ENCODE results near the gene C2CD4D.
"Not testable (repeated sequence)": the region's sequence is repeated elsewhere in the genome, so short reads cannot be mapped to it uniquely, and the experiment has no call there.

The C2CD4D gene

DNA sequence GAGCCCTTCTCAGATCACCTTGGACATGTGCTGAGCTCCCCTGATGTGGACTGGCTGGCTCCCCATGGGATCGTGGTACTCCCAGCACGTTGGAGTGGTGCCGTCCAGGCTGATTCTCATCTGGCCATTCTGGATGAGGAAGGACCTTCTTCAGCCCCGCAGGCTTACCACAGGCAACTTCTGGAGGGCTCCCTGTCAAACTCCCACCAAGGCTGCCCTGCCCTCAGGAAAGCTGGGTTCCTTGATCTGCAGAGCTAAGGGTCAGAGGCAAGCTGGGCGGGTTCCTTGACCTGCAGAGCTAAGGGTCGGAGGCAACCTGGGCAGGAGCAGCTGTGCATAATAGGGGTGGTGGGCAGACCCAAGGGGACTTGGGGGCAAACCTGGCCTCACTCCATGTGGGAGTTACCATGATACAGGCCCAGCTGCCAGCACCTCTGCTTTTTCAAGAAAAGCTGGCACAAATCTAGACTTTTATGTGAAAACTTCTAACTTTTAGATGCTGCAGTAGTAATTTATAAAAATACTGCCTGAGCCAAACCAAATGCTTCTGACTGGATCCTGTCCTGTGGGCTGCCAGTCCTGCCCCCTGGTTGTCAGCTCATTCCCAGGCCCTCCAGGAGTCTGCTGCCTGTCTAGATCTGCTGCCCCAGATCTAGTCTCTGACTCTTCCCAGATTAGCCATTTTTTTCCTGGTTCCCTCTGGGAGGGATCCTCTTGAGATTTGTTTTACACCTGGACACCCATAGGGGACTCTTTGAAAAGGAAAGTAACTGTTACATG, 19.5 kb upstream of the C2CD4D start:
- no peak for DNase-seq (ENCODE audit: low read depth in 2 of 2, low spot score in 1 of 2)

DNA sequence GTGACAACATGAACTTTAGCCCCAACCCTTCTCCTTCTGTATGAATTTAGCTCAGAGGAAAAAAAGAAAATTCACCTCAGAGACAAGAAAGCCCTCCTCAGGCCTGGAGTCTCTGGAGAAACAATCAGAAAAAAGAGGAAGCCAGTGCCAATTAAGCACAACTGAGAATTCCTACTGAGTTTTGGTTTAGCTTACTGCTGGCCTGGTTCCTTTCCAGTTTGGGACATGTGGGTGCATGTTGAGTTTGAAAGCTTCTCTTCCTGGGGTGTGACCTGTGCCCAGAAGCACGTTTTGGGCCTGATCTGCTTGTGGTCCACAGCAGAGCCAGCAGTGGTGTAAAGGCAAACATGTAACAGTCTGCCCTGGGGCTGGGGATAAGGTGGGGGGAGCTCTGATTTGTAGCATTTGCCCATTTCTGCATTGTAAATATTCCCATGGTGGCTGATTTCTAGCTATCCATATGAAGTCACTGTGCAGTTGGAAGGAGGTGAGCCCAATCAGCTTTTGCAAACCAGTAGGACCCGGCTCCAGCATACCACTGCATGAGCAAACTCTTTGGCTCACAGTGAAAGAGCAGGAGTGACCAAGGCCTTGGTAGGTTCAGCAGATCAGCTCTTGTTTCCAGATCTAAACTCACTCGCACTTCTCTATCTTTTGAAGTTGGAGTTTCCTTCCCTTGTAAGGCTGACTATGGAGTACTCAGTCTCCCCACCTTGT, 18.6 kb upstream of the C2CD4D start:
- DNase-seq (ENCODE audit: low read depth in 2 of 2, low spot score in 1 of 2), result no peak

DNA sequence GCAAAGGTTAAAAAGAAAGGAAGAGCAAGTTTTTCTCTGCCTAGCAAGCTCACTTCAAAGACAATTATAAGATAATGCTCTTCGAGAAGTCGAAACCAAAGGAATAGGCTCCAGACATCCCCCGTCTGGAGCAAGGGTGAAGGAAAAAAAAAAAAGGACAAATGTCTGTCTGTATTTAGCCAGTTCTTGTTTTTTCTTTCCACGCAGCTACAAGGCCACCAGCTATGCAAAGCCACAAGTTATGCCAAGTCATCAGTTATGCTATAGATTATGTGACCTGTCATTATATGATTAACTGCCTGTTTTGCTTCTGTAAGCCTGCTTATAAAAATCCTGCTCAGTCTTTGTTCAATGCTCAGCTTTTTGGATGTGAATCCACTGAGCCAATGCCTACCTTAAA, 16.3 kb upstream of the C2CD4D start:
- DNase-seq (ENCODE audit: low read depth in 2 of 2, low spot score in 1 of 2), result no peak

DNA sequence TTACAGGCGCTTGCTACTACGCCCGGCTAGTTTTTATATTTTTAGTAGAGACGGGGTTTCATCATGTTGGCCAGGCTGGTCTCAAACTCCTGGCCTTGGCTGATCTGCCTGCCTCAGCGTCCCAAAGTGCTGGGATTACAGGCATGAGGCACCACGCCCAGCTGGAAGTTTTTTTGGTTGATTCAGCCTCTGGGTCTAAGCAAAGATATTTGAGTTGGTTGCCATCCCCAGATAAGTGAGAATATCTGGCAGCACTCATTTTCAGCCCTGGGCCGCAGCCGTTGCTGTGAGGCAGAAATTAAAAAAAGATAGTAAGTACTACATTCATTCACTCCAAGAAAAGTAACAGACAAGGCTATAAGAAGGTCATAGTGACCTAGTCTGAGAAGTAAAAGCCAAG, 15.9 kb upstream of the C2CD4D start:
- not testable (repeated sequence) for DNase-seq (ENCODE audit: low read depth in 2 of 2, low spot score in 1 of 2)

DNA sequence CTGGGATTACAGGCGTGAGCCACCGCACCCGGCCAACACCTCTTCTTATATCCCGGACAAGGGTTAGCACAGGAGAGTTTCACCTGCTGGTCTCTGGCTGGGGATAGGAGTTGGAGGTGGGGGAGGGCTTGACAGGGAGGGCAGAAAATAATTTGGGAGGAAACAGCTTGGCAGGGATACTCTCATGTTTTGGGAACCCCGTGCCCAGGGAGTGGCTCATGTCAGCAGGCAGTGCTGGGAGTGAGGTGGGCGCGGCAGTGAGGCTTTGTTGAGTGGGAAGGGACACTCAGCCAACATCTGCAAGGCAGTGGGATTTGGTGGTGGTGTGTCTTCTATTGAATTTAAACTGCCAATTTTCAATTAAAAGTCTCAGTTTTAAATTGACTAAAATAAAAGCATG, 15.0 kb upstream of the C2CD4D start:
- no peak for DNase-seq (ENCODE audit: low read depth in 2 of 2, low spot score in 1 of 2)

DNA sequence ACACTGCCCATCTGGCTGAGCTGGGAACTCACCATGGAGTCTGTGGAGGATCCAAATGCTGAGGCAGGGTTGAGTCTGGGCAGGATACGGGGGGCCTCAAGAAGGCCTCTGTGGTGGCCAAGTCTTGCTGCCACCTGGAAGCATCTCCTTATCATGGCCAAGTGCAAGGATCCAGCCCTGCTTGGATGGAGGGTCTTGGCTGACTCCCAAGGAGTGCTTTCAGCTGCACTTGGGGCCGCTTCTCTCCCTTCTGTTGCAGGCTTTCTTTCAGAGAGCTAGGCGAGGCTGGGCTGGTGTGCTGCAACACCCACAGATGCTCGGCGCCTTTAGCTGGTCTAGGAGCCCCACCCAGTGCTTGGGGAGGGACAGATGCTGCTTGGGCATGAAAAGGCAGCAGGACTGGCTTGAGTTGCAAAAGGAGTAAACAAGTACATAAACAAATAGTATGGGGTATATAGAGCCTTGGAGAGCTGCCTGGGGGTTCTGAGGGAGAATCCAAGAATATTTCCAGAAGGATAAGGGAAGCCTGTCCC, 13.9 kb upstream of the C2CD4D start, which contains the start of gene THEM5:
Gene THEM5 (minus strand): TSS at position 302 of the 533 bp plus-strand sequence. CDS start 147 bp downstream, at position 155.
- no peak for DNase-seq (ENCODE audit: low read depth in 2 of 2, low spot score in 1 of 2)

DNA sequence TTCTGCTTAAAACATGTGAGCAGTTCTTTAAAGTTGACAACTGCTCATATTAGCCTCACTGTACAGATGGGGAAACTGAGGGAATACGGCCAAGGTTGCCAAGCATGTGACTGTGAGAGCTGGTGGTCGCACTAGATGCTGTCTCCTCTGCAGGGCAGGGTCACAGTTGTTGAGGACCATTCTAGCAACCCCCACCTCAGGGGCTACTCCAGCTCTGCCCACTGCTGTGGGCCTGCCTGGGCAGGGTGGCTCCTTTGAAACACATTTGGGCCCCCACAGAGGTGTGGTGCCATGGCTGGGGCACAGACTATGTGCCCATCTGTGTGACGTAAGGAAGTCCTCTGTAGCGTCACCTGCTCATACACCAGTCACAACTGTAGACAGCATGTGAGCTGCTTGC, 13.1 kb upstream of the C2CD4D start:
- DNase-seq (ENCODE audit: low read depth in 2 of 2, low spot score in 1 of 2), result no peak

DNA sequence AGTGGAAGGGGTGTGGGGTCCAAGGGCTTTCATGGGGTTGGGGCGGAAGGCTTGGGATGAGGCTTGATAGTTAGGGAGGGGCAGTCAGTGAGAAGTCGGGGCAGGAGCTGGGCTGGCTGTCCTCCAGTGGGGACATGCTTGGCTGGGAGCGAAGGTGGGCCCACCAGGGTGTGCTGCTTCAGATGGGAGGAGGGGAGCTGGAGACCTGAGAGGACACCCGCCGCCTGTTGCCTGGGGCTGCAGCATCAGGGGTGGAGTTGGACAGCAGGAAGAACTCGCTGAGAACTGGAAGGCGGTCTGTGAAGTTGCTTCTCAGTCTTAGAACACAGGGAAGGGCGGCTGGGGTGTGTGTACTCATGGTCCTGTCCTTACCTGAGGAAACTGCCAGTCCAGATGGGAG, 12.3 kb upstream of the C2CD4D start:
- DNase-seq (ENCODE audit: low read depth in 2 of 2, low spot score in 1 of 2), result no peak

DNA sequence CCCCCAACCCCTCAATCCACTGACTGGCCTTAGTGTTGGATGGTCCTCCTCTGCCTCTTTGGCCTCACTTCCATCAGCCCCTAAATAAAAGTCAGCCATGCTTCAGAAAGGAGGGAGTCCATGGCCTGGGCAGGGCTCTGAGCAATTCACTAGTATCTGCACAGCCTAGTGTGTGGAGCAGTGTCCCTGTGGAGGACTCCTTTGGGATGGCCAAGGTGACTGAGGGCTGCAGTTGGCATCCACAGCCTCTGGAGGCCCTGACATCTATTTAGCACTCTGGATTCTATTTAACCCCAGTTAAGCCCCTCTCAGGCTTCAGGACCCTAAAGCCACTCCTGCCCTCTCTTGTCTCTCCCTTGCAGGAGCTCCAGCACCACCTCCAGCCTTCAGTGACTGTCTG, 10.3 kb upstream of the C2CD4D start:
- no peak for DNase-seq (ENCODE audit: low read depth in 2 of 2, low spot score in 1 of 2)

DNA sequence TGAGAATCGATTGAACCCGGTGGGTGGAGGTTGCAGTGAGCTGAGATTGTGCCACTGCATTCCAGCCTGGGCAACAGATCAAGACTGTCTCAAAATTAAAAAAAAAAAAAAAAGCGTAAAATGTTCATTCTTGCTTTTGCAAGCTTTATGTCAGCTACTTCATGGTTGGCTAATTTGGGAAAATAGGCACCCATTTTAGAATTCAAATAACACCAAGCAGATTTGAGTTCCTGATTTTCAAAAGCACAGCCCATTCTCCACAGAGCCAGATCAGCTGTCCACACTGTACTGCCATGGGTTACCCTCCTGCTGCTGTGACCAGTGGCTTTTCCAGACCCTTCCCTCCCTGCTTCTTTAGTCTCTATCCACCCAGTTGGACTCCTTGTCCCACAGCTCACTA, 9.5 kb upstream of the C2CD4D start:
- DNase-seq (ENCODE audit: low read depth in 2 of 2, low spot score in 1 of 2), result no peak

DNA sequence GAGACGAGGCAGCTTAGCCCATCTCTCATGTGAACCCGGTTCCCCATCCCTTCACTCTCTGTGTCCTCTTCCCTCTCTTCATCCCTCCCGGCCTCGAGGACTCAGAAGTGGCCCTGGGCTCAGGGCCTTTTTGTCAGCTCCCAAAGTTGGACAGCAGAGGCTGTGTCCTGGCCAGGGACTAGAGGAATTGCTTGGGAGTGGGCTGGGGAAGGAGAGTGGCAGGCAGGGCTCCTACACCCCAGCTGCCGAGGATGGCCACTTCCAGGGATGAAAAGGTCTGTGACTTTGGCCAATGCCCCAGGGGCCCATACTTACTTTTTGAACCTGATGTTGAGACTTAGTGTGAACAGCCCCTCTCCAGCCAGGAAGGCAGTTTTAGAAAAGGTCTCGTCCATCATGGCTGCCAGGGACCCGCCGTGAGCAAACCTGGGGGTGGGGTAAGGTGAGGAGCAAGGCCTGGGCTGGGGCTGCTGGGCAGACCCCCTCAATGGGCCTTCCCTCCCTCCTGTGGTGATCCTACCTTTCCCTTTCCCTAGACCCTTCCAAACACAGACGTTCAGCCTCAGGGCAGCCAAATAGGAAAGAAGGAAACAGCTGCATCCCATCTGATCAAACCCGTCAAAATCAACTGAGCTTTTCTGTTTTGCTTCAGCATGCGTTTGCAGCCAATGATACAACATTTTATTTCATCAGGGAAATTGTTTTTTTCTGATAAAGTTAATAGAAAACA, 8.4 kb upstream of the C2CD4D start:
- DNase-seq (ENCODE audit: low read depth in 2 of 2, low spot score in 1 of 2), result no peak

DNA sequence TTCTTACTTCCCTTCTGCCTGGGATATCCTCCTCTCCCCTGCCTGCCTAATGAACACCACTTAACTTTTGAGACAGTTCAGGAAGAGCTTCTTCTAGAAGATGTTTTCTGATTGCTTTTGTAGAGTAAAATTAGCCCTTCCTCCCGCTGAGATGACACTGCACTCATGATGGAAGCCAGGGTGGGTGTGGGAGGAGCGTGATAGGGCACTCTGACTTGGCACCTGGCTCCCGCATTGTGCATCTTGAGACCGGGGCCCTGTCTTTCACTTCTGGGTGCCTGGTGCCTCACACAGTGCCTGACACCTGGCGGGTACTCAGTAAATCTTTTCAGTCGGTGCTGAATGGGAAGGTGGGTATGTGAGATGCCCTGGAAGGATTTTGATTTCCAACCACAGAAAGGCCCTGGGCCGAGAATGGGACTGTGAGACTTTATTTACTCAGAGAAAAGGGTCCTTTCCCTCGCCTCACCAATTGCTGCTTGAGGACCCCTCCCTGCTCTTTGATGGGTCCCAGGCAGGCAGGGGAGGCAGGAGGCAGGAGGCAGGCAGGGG, 7.1 kb upstream of the C2CD4D start:
- DNase-seq (ENCODE audit: low read depth in 2 of 2, low spot score in 1 of 2), result no peak

DNA sequence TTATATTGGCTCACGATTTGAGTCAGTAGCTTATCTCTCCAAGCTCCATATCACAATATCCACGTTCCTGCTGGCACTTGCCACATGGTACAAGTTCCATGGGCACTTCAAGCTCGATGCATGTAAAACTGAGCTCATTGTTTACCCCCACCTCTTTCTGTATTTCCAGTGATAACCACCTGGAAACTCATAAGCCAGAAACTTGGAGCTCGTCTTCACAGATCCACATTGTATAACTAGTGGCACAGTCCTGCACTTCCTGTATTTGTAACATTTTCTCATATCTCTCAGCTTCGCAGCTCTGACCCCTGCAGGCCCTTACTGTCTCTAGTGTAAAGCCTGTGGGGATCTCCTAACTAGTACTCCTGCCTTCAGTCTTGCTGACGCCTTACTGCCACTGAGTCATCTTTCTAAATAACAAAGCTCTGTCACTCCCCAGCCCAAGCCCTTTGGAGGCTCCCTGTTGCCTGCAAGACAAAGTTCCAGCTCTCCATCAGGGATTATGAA, 6.5 kb upstream of the C2CD4D start:
- DNase-seq (ENCODE audit: low read depth in 2 of 2, low spot score in 1 of 2), result no peak

DNA sequence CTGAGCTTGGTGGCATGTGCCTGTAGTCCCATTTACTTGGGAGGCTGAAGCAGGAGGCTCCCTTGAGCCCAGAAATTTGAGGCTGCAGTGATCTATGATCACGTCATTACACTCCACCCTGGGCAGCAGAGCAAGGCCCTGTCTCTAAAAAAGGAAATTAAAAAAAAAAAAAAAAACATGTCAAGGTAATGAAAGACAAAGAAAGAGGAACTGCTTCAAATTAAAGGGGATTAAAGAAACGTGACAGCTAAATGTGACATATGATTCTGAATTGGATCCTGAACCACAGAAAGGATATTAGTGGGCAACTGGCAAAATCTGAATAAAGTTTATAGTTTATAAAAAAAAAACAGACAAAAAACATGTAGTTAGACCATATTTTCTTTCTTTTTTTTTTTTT, 3.8 kb upstream of the C2CD4D start:
- DNase-seq (ENCODE audit: low read depth in 2 of 2, low spot score in 1 of 2), result no peak

DNA sequence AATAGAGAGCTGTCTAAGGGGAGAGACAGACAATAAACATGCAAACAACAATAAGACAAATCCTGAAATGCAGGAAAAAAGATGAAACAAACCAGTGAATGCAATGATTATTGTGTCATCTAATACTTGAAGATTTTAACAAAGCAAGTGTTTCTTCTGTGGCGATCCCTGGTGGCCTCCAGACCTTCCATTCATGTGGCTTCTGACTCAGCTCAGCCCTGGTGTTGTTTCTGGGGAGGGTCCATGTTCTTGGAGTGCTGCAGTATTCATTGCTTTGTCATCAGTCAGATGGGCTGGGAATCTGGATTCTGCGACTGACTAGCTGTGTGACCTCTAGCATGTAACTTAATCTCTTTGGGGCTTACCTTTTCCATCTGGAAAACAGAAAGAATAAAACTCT, 1.5 kb upstream of the C2CD4D start:
- no peak for DNase-seq (ENCODE audit: low read depth in 2 of 2, low spot score in 1 of 2)

DNA sequence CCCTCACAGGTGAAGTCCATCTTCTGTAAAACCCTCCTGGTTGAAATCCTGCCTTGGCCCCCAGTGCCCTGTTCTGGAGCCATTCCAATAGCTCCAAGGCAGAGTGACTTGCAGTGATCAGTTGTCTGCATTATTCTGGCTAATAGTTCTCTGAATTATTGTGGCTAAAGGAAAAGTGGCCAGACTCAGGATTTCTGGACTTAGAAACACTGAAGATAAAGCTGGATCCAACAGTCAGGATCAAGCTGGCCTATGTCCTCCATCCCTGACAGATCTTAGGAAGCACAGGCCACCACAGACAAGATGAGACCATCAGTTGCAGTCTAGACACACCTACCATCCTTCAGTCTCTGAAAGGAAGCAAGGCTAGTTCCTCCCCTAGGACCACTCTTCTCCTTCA, 801 bp upstream of the C2CD4D start:
- no peak for DNase-seq (ENCODE audit: low read depth in 2 of 2, low spot score in 1 of 2)

DNA sequence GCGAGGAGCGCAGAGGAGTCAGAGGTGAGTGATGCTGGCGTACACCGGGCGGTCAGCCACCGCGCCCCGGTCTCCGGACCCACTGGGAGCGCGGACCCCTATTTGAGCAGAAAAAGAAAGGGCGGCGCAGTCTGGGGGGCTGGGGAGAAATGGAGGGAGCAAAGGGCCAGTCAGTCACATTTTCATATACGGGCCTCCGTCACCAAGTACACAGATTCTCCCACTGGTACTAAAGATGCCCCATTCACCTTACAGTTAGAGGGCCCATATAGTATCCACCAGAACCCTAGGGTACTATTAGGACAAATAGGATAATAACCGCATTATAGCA, 573 bp downstream of the C2CD4D start:
- DNase-seq (ENCODE audit: low read depth in 2 of 2, low spot score in 1 of 2), result no peak

DNA sequence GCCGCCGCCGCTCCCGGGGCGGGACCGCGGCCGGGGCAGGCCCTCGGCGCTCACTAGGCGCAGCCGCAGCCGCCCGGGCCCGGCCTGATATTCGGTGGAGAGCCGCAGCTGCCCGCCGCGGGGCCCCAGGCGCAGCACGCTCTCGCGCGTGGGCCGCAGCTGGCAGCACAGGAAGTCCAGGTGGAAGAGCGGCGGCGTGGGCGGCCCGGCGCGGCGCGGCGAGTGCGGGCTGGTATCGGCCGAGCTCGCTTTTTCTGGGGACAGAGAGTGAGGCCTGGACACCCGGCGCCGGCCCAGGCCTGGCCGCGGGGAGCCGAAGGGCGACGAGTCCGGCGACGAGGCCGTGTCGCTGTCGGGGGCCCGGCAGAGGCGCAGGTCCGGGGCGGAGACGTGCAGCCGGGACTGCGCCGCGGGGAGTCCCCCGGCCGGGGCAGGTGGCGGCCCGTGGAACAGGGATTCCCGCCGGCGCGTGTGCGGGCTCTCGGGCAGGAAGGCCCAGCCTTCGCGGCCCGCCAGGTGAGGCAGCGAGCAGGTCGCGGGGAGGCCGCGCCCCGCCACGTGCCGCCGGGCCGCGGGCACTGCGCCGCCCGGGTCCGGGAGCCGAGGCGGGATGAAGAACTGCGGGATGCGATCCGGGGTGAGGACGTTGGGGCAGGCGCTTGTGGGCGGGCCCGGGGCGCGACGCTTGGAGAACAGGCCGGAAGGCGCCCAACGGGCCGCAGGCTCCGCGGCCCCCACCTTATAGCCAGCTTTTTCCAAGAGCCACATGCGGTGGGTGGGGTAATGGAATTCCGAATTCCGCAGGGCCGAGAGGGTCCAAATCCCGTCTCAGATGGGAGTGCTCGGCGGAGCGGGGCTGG, 1.2 kb downstream of the C2CD4D start:
- no peak for DNase-seq (ENCODE audit: low read depth in 2 of 2, low spot score in 1 of 2)

DNA sequence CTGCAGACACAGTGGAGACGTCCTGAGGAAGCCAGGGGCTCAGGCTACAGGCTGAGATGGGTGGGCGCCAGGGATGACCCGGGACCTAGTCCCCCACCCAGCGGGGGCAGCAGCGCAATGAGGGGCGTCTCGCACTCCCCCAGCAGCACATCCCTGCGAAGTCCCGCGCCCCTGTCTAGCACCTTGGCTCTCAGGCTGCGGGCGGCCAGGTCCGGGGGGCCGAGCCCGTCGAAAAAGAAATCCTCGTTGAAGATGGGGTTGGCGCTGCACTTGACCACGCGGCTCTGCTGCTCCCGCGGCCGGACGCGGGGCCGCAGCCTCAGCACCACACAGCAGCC, 1.8 kb downstream of the C2CD4D start:
- DNase-seq (ENCODE audit: low read depth in 2 of 2, low spot score in 1 of 2), result no peak

DNA sequence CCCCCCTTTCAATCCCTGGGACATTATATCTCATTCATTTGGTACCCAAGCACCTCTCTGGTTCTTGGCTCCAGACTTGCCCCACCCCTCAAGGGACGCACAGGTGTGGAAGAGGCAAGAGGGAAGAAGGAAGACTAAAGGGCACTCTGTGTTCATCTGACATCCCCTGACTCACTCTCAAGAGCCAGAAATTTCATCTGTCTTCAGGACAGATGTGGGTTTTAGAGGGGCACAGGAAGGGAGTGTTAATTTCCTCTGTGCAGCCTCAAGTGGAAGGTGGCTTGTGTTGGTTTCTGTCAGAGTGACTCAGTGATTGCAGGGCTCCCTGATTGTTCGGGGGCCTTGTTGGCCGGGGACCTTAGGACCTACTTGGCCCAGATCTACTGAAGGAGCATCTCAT, 2.4 kb downstream of the C2CD4D start:
- no peak for DNase-seq (ENCODE audit: low read depth in 2 of 2, low spot score in 1 of 2)

DNA sequence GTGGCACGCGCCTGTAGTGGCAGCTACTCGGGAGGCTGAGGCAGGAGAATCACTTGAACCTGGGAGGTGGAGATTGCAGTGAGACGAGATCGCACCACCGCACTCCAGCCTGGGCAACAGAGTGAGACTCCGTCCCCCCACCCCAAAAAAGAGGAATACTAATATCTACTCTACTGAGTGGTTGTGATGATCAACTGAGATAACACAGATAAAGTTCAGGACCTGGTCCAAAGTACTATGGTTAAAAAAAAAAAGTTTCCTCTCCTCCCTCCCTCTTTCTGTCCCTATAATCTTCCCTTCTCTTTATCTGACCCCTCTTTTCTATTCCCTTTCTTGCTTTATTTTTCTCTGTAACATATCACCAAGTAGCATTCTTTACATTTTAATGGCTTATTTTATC, 4.0 kb downstream of the C2CD4D start:
- no peak for DNase-seq (ENCODE audit: low read depth in 2 of 2, low spot score in 1 of 2)
